SH-SY5Y (cell line): Measurements from ENCODE around the gene ASB2.

Experiments used
- GATA2 ChIP-seq: IDR thresholded peaks from 2 replicates; pipeline ENCODE4 v1.6.1; 2011; ENCODE audit warnings: mild to moderate bottlenecking, low read depth, low read length
- GATA3 ChIP-seq: IDR thresholded peaks from 2 replicates; pipeline ENCODE4 v1.6.1; 2011; ENCODE audit warnings: low read depth, mild to moderate bottlenecking, low read length, moderate library complexity

DNA sequence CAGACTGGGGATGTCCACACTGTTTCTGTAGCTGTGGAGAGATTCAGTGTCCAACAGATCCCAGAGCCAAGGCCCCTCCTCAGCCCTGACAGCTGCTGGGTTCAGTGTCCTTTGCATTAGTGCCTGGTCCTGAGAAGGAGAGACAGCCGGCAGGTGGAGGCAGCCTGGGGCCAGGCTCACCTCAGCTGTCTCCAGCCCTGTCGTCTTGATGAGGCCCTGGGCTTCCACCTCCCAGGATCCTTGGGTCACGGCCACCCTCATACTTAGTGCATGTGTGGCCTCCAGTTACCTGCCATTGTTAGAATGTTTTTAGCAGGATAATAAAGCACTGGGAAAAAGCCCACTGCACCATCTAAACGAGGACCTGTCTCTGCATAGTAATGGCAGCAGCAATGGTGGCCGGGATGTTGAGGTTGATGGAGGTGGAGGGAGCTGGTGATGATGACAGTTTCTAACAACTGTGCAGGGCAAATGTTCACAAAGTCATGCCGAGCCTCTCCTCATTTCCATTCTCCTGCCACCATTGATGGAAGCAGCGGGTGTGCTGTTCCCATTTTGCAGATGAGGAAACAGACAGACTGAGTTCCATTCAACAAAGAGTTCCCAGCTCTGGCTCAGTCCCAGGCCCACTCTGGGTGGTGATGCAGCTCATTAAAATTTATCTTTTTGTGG lies 17.7 kb downstream of the ASB2 start:
- no peak for TF ChIP-seq GATA2
- no peak for TF ChIP-seq GATA3
